Liver (tissue), 9 donors: ENCODE data around the gene PPWD1. TPM values are rescaled to one million over a fixed set of nuclear protein-coding genes. Genes with fewer than 3 reads are reported as not detected.

Experiments
- DNase-seq: peaks from one replicate; pipeline ENCODE4 v3.0.0-alpha.2; 2017; ENCODE audit warnings: low spot score
- H3K27ac ChIP-seq, 2 donors: one replicate each; pipeline ENCODE4 v1.7.0; 2013; ENCODE audit warnings: inconsistent platforms in 2 of 2, low read length in 2 of 2, control low read depth in 1 of 2, low read depth in 1 of 2, mild to moderate bottlenecking in 1 of 2
- H3K27me3 ChIP-seq, 4 donors: one replicate each; pipeline versions ENCODE4 v1.6.1 to v1.7.0; 2013; ENCODE audit warnings: low read length in 3 of 4, inconsistent platforms in 1 of 4, mild to moderate bottlenecking in 1 of 4, moderate library complexity in 1 of 4; ENCODE audit not compliant: control insufficient read depth in 4 of 4, insufficient read depth in 4 of 4
- H3K36me3 ChIP-seq, 4 donors: one replicate each; pipeline versions ENCODE4 v1.6.1 to v1.7.0; 2013; ENCODE audit warnings: low read length in 3 of 4, mild to moderate bottlenecking in 3 of 4, low read depth in 1 of 4, moderate library complexity in 1 of 4; ENCODE audit not compliant: control insufficient read depth in 4 of 4, insufficient read depth in 3 of 4
- H3K4me1 ChIP-seq, 4 donors: one replicate each; pipeline versions ENCODE4 v1.6.1 to v1.7.0; 2013; ENCODE audit warnings: low read length in 3 of 4, mild to moderate bottlenecking in 3 of 4, moderate library complexity in 1 of 4; ENCODE audit not compliant: control insufficient read depth in 4 of 4, insufficient read depth in 4 of 4
- H3K4me3 ChIP-seq, 3 donors: one replicate each; pipeline versions ENCODE4 v1.6.1 to v1.7.0; 2013; ENCODE audit warnings: low read length in 3 of 3, control low read depth in 1 of 3, low read depth in 1 of 3, mild to moderate bottlenecking in 1 of 3
- H3K9ac ChIP-seq, 2 donors: one replicate each; pipeline ENCODE4 v1.7.0; 2013; ENCODE audit warnings: low read length in 2 of 2, mild to moderate bottlenecking in 2 of 2, moderate library complexity in 2 of 2, control low read depth in 1 of 2, low read depth in 1 of 2
- H3K9me3 ChIP-seq, 4 donors: one replicate each; pipeline versions ENCODE4 v1.6.1 to v1.7.0; 2013; ENCODE audit warnings: low read length in 3 of 4; ENCODE audit not compliant: control insufficient read depth in 4 of 4
- ATF3 ChIP-seq: IDR thresholded peaks from 2 replicates; pipeline ENCODE4 v1.6.1; 2016; ENCODE audit warnings: antibody characterized with exemption
- CTCF ChIP-seq: fragments of 150-350 bp; IDR thresholded peaks from 2 replicates; pipeline ENCODE4 v1.5.1; 2017; ENCODE audit warnings: improper control_type of control experiment, low read depth, low read length; ENCODE audit not compliant: missing input control
- EGR1 ChIP-seq, 2 donors: IDR thresholded peaks; 2 replicates each; pipeline ENCODE4 v1.6.1; 2016 to 2018; ENCODE audit warnings: antibody characterized with exemption in 2 of 2, low read depth in 2 of 2
- FOXA2 ChIP-seq: IDR thresholded peaks from 2 replicates; pipeline ENCODE4 v1.6.1; 2016; ENCODE audit warnings: antibody characterized with exemption
- GABPA ChIP-seq, 2 donors: IDR thresholded peaks in 1 of 2; conservative IDR thresholded peaks in 1 of 2; 2 replicates each; pipeline ENCODE4 v1.6.1; 2016; ENCODE audit warnings: antibody characterized with exemption in 2 of 2, mild to moderate bottlenecking in 1 of 2, moderate library complexity in 1 of 2
- HNF4A ChIP-seq, 2 donors: conservative IDR thresholded peaks; 2 replicates each; pipeline ENCODE4 v1.6.1; 2016; ENCODE audit warnings: antibody characterized with exemption in 2 of 2, mild to moderate bottlenecking in 2 of 2
- HNF4G ChIP-seq: IDR thresholded peaks from 2 replicates; pipeline ENCODE4 v1.6.1; 2016; ENCODE audit warnings: antibody characterized with exemption
- JUND ChIP-seq, 2 donors: IDR thresholded peaks; 2 replicates each; pipeline ENCODE4 v1.6.1; 2016; ENCODE audit warnings: antibody characterized with exemption in 2 of 2
- MAX ChIP-seq: IDR thresholded peaks from 2 replicates; pipeline ENCODE4 v1.6.1; 2016; ENCODE audit warnings: antibody characterized with exemption
- NR2F2 ChIP-seq: IDR thresholded peaks from 2 replicates; pipeline ENCODE4 v1.6.1; 2016; ENCODE audit warnings: antibody characterized with exemption
- REST ChIP-seq: IDR thresholded peaks from 2 replicates; pipeline ENCODE4 v1.6.1; 2016; ENCODE audit warnings: antibody characterized with exemption, mild to moderate bottlenecking
- RXRA ChIP-seq, 2 donors: IDR thresholded peaks; 2 replicates each; pipeline ENCODE4 v1.6.1; 2017 to 2018; ENCODE audit warnings: antibody characterized with exemption in 2 of 2, mild to moderate bottlenecking in 1 of 2
- SP1 ChIP-seq: IDR thresholded peaks from 2 replicates; pipeline ENCODE4 v1.6.1; 2018; ENCODE audit warnings: antibody characterized with exemption, mild to moderate bottlenecking
- TAF1 ChIP-seq: conservative IDR thresholded peaks from 2 replicates; pipeline ENCODE4 v1.6.1; 2016; ENCODE audit warnings: antibody characterized with exemption, mild to moderate bottlenecking
- YY1 ChIP-seq: IDR thresholded peaks from 2 replicates; pipeline ENCODE4 v1.6.1; 2016; ENCODE audit warnings: antibody characterized with exemption, mild to moderate bottlenecking
- ZBTB33 ChIP-seq: IDR thresholded peaks from 2 replicates; pipeline ENCODE4 v1.6.1; 2016; ENCODE audit warnings: antibody characterized with exemption
- WGBS: extraction: QIAGEN DNeasy Blood & Tissue Kit; methylation state at CpG from one replicate; pipeline ENCODE4 v1.1.7; 2013; 5-methylcytosine and 5-hydroxymethylcytosine counted together
- polyA plus RNA-seq, 2 donors: library from polyadenylated mRNA; stranded (reverse) in 1 of 2; unstranded in 1 of 2; fragments of 200-250 nt in 1 of 2; fragments of >200 nt in 1 of 2; fragmentation: Nextera tagmentation in 1 of 2; extraction: Ambion mirVana in 1 of 2; gene quantifications; one replicate each; pipeline versions ENCODE4 v1.2.1 to v1.2.3, GENCODE V29; 2013 to 2015
- total RNA-seq, 2 donors: library from RNA; depleted of rRNA; stranded (reverse); fragments of >200 nt; gene quantifications; one replicate each; pipeline ENCODE4 v1.2.3, GENCODE V29; 2014
- donor health status: healthy.
- donor health status: healthy.
- donor health status: healthy.
- donor health status: healthy.
- donor health status: healthy.

The PPWD1 gene
- total and polyA plus RNA-seq, 4 donors: 5.8 to 23.7 (median 11.8) TPM

- H3K4me3 ChIP-seq: no peak overlapping the region
- H3K9ac ChIP-seq: no peak overlapping the region
- no peaks in the 10 kb centered on the region for H3K4me1 ChIP-seq
- TF ChIP-seq ATF3 (no peak), HNF4G (no peak), SP1 (no peak), JUND (IDR thresholded peaks at IDR 0.05) (no peak), YY1 (no peak), NR2F2 (no peak), MAX (no peak), RXRA (IDR thresholded peaks at IDR 0.05) (no peak), TAF1 (no peak), ZBTB33 (no peak), HNF4A (conservative IDR thresholded peaks at IDR 0.05) (no peak), FOXA2 (no peak), EGR1 (IDR thresholded peaks at IDR 0.05; ENCODE audit: low read depth in 2 of 2) (no peak), REST (no peak), CTCF (no peak), GABPA (IDR thresholded peaks at IDR 0.05 in 1 of 2, conservative IDR thresholded peaks at IDR 0.05 in 1 of 2) (no peak)
- no peaks in the 10 kb centered on the region for H3K9me3 ChIP-seq
- DNase-seq: no peak
- H3K36me3 ChIP-seq: peaks cover 0 to 22% (median 10%) of the 10 kb centered on the region in 4 donors
- H3K27me3 ChIP-seq: no peaks in the 10 kb centered on the region
- no peak overlapping the region for H3K27ac ChIP-seq
- 94% methylated on average over 2 of the region's 2 CpGs for WGBS
These were observed 7.6 kb downstream of the PPWD1 start for GRCh38 chr5:65570598-65571226.
